Esophagus squamous epithelium (tissue), 5 donors: ENCODE measurements around the gene MACC1. TPM values are rescaled to one million over a fixed set of nuclear protein-coding genes. Genes with fewer than 3 reads are reported as not detected.

Experiments used
- DNase-seq: peaks from one replicate; lab custom pipeline; 2025; lab: John Stamatoyannopoulos, UW
- H3K27ac ChIP-seq, 4 donors: fragments of 200-600 bp; sonication (generic); one replicate each; pipeline ENCODE4 v1.5.1; 2016 to 2019; ENCODE audit warnings: mild to moderate bottlenecking in 1 of 4
- H3K27me3 ChIP-seq, 4 donors: fragments of 200-600 bp; sonication (generic); 1 replicate in 3 of 4; 2 replicates in 1 of 4; pipeline versions ENCODE4 v1.5.1 to v1.6.0; 2017 to 2021; ENCODE audit warnings: antibody characterized with exemption in 1 of 4
- H3K36me3 ChIP-seq, 3 donors: fragments of 200-600 bp; sonication (generic); one replicate each; pipeline ENCODE4 v1.5.1; 2016 to 2019
- H3K4me1 ChIP-seq, 3 donors: fragments of 200-600 bp; sonication (generic); one replicate each; pipeline ENCODE4 v1.5.1; 2017 to 2019
- H3K4me3 ChIP-seq, 4 donors: fragments of 200-600 bp; sonication (generic); 1 replicate in 3 of 4; 2 replicates in 1 of 4; pipeline ENCODE4 v1.5.1; 2016 to 2019; ENCODE audit warnings: mild to moderate bottlenecking in 2 of 4, moderate library complexity in 1 of 4
- H3K9me3 ChIP-seq, 3 donors: fragments of 200-600 bp; sonication (generic); one replicate each; pipeline ENCODE4 v1.5.1; 2016 to 2019
- CTCF ChIP-seq, 6 experiments: fragments of 450-650 bp in 4 of 6; fragments of 200-600 bp in 2 of 6; sonication (generic) in 2 of 6; IDR thresholded peaks; one replicate each; pipeline ENCODE4 v1.5.1; 2016 to 2019; ENCODE audit warnings: antibody characterized with exemption in 6 of 6, mild to moderate bottlenecking in 4 of 6, moderate library complexity in 4 of 6
- POLR2A ChIP-seq, 4 donors: fragments of 450-650 bp; IDR thresholded peaks; one replicate each; pipeline ENCODE4 v1.6.1; 2017; ENCODE audit warnings: antibody characterized with exemption in 4 of 4, mild to moderate bottlenecking in 4 of 4, moderate library complexity in 3 of 4
- WGBS, 2 donors: methylation state at CpG; one replicate each; pipeline ENCODE4 v1.1.5; 2018; 5-methylcytosine and 5-hydroxymethylcytosine counted together
- intact Hi-C: fragments of 100-400 bp; cut with DNase I; formaldehyde crosslinking; loops from one replicate; pipeline ENCODE4 v1.15.0; 2022
- total RNA-seq, 4 donors: library from RNA; depleted of rRNA; stranded (reverse); fragments of >200 nt; gene quantifications; one replicate each; pipeline ENCODE4 v1.1.0, GENCODE V29; 2016
- donor health status: DM: yes; HTN: yes; CAD: no.

MACC1 gene
- total RNA-seq, 4 donors from 2014 or later, result 17.4 to 32.8 (median 23.2) TPM

GRCh38 chr7:20164425-20165145 is 52.6 kb downstream of the MACC1 start:
- Histone ChIP-seq H3K4me1 (no peaks in the 10 kb centered on the region), H3K27me3 (no peaks in the 10 kb centered on the region), H3K27ac (peak overlapping the region in 3 of 4 donors; percentile 10 to 40 (median 31)), H3K9me3 (no peaks in the 10 kb centered on the region), H3K4me3 (no peak overlapping the region), H3K36me3 (peaks cover 0 to 2% (median 0%) of the 10 kb centered on the region in 3 donors)
- no peak for DNase-seq
- WGBS, 2 donors, result 65 to 66% methylated on average over 6 of the region's 6 CpGs
- intact Hi-C loops, result no loop called here
- TF ChIP-seq POLR2A (IDR thresholded peaks at IDR 0.05), result no peak

- Histone ChIP-seq H3K4me1 (no peaks in the 10 kb centered on the region), H3K27me3 (no peaks in the 10 kb centered on the region), H3K36me3 (peaks cover 0 to 8% (median 0%) of the 10 kb centered on the region in 3 donors), H3K4me3 (no peak overlapping the region), H3K9me3 (no peaks in the 10 kb centered on the region), H3K27ac (no peak overlapping the region)
- TF ChIP-seq POLR2A (IDR thresholded peaks at IDR 0.05), result no peak
- no peak for TF ChIP-seq CTCF (IDR thresholded peaks at IDR 0.05)
- DNase-seq, result no peak
- WGBS, 2 donors, result 75 to 87% methylated on average over 1 of the region's 1 CpG
- intact Hi-C loops, result no loop called here
Observed at GRCh38 chr7:20162665-20163064, 54.5 kb downstream of the MACC1 start.

- no peak for TF ChIP-seq POLR2A (IDR thresholded peaks at IDR 0.05)
- TF ChIP-seq CTCF (IDR thresholded peaks at IDR 0.05), result no peak
- no peaks in the 10 kb centered on the region for H3K4me1 ChIP-seq
- intact Hi-C loops, result no loop called here
- no peak for DNase-seq
- H3K9me3 ChIP-seq, result no peaks in the 10 kb centered on the region
- peaks cover 0 to 8% (median 0%) of the 10 kb centered on the region in 3 donors for H3K36me3 ChIP-seq
- H3K27me3 ChIP-seq, result no peaks in the 10 kb centered on the region
- H3K27ac ChIP-seq, result no peak overlapping the region
- 87 to 91% methylated on average over 6 of the region's 6 CpGs for WGBS, 2 donors
- no peak overlapping the region for H3K4me3 ChIP-seq
Observed at GRCh38 chr7:20159226-20159747, 57.9 kb downstream of the MACC1 start.

- Histone ChIP-seq H3K36me3 (peaks cover 0 to 13% (median 0%) of the 10 kb centered on the region in 3 donors), H3K27me3 (no peaks in the 10 kb centered on the region), H3K9me3 (no peaks in the 10 kb centered on the region), H3K4me3 (no peak overlapping the region), H3K4me1 (no peaks in the 10 kb centered on the region), H3K27ac (no peak overlapping the region)
- TF ChIP-seq CTCF (IDR thresholded peaks at IDR 0.05) (peak in 1 of 6 experiments; percentile 16), POLR2A (IDR thresholded peaks at IDR 0.05) (no peak)
- WGBS, 2 donors, result 19 to 21% methylated on average over 1 of the region's 1 CpG
- intact Hi-C loops, result no loop called here
- DNase-seq, result no peak
Observed at GRCh38 chr7:20158684-20159083, 58.5 kb downstream of the MACC1 start.

GRCh38 chr7:20157456-20157855 is 59.7 kb downstream of the MACC1 start:
- intact Hi-C loops, result no loop called here
- DNase-seq, result no peak
- peaks cover 0 to 8% (median 0%) of the 10 kb centered on the region in 3 donors for H3K4me1 ChIP-seq
- H3K36me3 ChIP-seq, result peaks cover 0 to 25% (median 0%) of the 10 kb centered on the region in 3 donors
- no peaks in the 10 kb centered on the region for H3K9me3 ChIP-seq
- 29 to 38% methylated on average over 3 of the region's 3 CpGs for WGBS, 2 donors
- no peak overlapping the region for H3K4me3 ChIP-seq
- TF ChIP-seq CTCF (IDR thresholded peaks at IDR 0.05), result no peak
- TF ChIP-seq POLR2A (IDR thresholded peaks at IDR 0.05), result no peak
- H3K27me3 ChIP-seq, result no peaks in the 10 kb centered on the region
- H3K27ac ChIP-seq, result no peak overlapping the region
